ENCODE measurements around the gene SEMA4D.

Gene SEMA4D

DNA sequence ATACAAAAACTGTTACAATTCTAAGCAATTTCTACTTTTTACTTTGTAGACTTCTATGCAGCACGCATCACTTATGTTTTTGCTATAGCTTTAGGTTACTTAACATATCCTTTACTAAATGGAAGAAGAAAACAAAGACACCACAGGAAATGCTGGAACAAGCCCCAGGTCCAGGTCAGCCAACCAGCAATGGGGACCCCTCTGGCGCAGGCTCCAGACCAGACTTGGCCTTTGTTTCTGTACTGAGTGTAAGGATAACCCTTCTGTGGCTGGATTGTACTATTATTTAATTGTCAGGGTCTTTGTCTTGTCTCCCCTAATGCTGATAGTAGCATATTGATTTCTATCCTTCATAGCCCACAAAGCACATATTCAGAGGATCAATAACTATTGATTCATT lies 4.2 kb downstream of the SEMA4D start:
- peaks cover 6% of the 10 kb centered on the region for H3K27me3 ChIP-seq (ENCODE audit: insufficient read depth, low read length)
- no peak overlapping the region for H2AFZ ChIP-seq (ENCODE audit: low read depth, low read length)
- no peaks in the 10 kb centered on the region for H3K36me3 ChIP-seq (ENCODE audit: insufficient read depth, low read length)
- peaks cover 11% of the 10 kb centered on the region for H3K4me1 ChIP-seq (ENCODE audit: insufficient read depth, low read length)
- H3K9me3 ChIP-seq (ENCODE audit: low read length), result peaks cover 4% of the 10 kb centered on the region
- H3K4me3 ChIP-seq (ENCODE audit: low read length), result no peak overlapping the region

DNA sequence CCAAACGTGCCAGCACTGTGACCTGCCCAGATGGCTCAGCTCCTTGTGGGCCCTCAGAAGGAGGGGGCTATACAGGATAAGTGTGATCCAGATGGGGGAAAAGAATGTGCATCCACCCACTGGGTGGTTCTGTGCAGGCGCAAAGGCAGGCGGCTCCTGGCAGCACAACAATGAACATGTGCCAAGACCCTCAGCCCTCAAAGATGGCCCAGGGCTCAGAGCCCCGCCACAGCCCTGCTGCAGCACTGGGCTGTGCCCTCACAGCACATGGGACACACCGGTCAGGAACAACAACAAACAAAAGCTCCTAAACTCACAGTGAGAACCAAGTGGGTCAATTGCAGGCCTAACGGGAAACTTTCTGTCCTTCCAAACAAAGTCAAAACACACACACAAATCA lies 4.7 kb downstream of the SEMA4D start:
- H3K36me3 ChIP-seq (ENCODE audit: insufficient read depth, low read length), result no peaks in the 10 kb centered on the region
- H3K27me3 ChIP-seq (ENCODE audit: insufficient read depth, low read length), result peaks cover 6% of the 10 kb centered on the region
- H3K4me1 ChIP-seq (ENCODE audit: insufficient read depth, low read length), result peaks cover 11% of the 10 kb centered on the region
- H3K4me3 ChIP-seq (ENCODE audit: low read length), result no peak overlapping the region
- H3K9me3 ChIP-seq (ENCODE audit: low read length), result peaks cover 4% of the 10 kb centered on the region
- no peak overlapping the region for H2AFZ ChIP-seq (ENCODE audit: low read depth, low read length)

DNA sequence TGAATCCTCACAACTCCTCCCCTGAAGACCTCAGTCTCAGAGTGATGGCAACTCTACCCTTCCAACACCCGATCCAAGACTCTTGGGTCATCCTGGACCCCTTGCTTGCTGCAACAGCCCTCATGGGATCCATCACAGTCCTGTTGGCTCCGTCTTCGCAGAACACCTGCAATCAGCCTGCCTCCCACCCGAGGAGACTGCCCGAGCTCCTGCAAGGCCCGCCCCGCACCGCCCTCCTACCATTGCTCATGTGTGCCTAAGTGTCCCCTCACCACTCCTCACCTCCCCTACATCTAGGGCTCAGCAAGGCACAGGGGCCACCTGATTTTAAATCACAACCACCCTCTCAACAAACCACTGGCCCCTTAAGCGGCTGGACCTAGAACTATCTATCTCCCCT lies 5.3 kb downstream of the SEMA4D start:
- H3K4me1 ChIP-seq (ENCODE audit: insufficient read depth, low read length), result peaks cover 11% of the 10 kb centered on the region
- peaks cover 4% of the 10 kb centered on the region for H3K9me3 ChIP-seq (ENCODE audit: low read length)
- no peaks in the 10 kb centered on the region for H3K36me3 ChIP-seq (ENCODE audit: insufficient read depth, low read length)
- peaks cover 6% of the 10 kb centered on the region for H3K27me3 ChIP-seq (ENCODE audit: insufficient read depth, low read length)
- no peak overlapping the region for H2AFZ ChIP-seq (ENCODE audit: low read depth, low read length)
- H3K4me3 ChIP-seq (ENCODE audit: low read length), result no peak overlapping the region

DNA sequence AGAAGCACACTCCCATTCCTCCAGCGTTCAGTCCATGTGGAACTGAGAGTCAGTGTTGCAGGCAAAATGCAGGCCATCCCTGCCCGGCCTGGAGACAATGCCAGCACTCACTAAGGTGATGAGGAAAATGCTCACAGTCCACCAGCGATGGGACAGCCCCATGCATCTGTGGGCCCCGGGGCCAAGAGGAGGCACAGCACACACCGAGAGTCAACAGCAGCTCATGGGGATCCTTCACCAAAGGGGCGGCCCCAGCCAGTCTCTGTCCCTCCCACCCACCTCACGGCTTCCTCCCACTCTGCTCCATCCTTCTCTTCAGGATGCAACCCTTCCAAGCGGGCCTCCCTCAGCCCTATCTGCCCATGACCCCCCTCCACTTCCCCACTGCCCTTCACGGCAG lies 6.2 kb downstream of the SEMA4D start:
- H3K4me1 ChIP-seq (ENCODE audit: insufficient read depth, low read length), result peaks cover 5% of the 10 kb centered on the region
- no peak overlapping the region for H3K4me3 ChIP-seq (ENCODE audit: low read length)
- H3K9me3 ChIP-seq (ENCODE audit: low read length), result peaks cover 4% of the 10 kb centered on the region
- H2AFZ ChIP-seq (ENCODE audit: low read depth, low read length), result no peak overlapping the region
- H3K27me3 ChIP-seq (ENCODE audit: insufficient read depth, low read length), result peaks cover 3% of the 10 kb centered on the region
- H3K36me3 ChIP-seq (ENCODE audit: insufficient read depth, low read length), result no peaks in the 10 kb centered on the region

DNA sequence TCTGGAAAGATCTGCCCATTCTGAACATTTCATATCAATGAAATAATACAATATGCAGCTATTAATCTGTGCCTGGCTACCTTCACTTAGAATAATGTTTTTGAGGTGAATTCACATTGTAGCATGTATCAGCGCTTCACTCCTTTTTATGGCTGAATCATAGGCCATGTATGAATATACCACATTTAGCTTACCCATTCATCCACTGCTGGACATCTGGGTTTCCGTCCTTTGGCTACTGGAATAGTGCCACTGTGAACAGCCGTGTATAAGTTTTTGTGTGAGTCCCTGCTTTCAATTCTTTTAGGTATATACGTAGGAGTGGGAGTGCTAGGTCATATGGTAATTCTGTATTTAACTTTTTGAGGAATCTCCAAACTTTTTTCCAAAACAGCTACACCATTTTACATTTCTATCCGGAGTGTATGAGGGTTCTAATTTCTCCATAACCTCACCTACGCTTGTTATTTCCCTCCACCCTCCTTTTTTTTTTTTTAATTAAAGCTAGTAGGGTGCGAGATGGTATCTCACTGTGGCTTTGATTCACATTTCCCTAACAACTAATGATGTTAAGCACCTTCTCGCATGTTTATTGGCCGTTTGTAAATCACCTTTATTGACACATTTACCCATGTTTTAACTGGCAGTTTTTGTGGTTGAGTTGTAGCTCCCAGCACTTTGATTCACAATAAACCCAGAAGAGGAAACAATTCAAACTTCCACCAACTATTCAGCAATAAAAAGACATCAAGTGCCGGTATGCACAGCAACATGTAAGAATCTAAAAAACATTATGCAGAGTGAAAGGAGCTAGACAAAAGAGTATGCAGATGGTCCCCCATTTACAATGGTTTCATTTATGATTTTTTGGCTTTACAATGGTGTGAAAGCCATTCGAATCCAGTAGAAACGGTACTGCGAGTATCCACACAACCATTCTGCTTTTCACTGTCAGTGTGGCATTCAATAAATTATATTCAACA lies 8.1 kb downstream of the SEMA4D start:
- Histone ChIP-seq H2AFZ (ENCODE audit: low read depth, low read length) (no peak overlapping the region), H3K9me3 (ENCODE audit: low read length) (peaks cover 8% of the 10 kb centered on the region), H3K4me1 (ENCODE audit: insufficient read depth, low read length) (no peaks in the 10 kb centered on the region), H3K27me3 (ENCODE audit: insufficient read depth, low read length) (no peaks in the 10 kb centered on the region), H3K36me3 (ENCODE audit: insufficient read depth, low read length) (no peaks in the 10 kb centered on the region), H3K4me3 (ENCODE audit: low read length) (no peak overlapping the region)

DNA sequence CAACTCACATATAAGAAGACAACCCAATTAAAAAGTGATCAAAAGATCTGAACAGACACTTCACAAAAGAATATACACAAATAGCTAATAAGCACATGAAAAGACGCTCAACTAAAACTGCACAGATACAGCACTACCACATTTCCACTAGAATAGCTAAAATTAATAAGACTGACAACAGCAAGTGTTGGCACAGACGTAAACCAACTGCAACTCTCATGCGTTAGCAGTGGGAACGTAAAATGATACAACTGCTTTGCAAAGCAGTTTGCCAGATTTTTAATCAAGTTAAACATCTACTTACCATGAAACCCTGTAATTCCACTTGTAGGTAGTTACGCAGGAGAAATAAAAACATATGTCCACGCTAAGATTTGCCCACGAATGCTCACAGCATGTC lies 9.0 kb downstream of the SEMA4D start:
- no peaks in the 10 kb centered on the region for H3K36me3 ChIP-seq (ENCODE audit: insufficient read depth, low read length)
- peaks cover 8% of the 10 kb centered on the region for H3K9me3 ChIP-seq (ENCODE audit: low read length)
- no peaks in the 10 kb centered on the region for H3K4me1 ChIP-seq (ENCODE audit: insufficient read depth, low read length)
- H3K4me3 ChIP-seq (ENCODE audit: low read length), result no peak overlapping the region
- no peaks in the 10 kb centered on the region for H3K27me3 ChIP-seq (ENCODE audit: insufficient read depth, low read length)
- no peak overlapping the region for H2AFZ ChIP-seq (ENCODE audit: low read depth, low read length)

DNA sequence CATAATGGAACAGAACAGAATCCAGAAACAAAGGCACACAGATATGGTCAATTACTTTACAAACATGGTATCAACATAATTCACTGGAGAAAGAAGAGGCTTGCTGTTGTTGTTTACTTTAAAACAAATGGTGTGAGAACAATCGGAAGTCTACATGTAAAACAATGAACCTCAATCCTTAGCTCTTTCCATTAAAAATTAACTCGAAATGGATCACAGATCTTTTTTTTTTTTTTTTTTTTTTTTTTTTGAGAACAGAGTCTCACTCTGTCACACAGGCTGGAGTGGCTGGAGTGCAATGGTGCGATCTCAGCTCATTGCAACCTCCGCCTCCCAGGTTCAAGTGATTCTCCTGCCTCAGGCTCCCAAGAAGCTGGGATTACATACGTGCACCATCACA lies 9.8 kb downstream of the SEMA4D start:
- H2AFZ ChIP-seq (ENCODE audit: low read depth, low read length), result no peak overlapping the region
- no peak overlapping the region for H3K4me3 ChIP-seq (ENCODE audit: low read length)
- no peaks in the 10 kb centered on the region for H3K36me3 ChIP-seq (ENCODE audit: insufficient read depth, low read length)
- peaks cover 8% of the 10 kb centered on the region for H3K9me3 ChIP-seq (ENCODE audit: low read length)
- H3K4me1 ChIP-seq (ENCODE audit: insufficient read depth, low read length), result no peaks in the 10 kb centered on the region
- no peaks in the 10 kb centered on the region for H3K27me3 ChIP-seq (ENCODE audit: insufficient read depth, low read length)

DNA sequence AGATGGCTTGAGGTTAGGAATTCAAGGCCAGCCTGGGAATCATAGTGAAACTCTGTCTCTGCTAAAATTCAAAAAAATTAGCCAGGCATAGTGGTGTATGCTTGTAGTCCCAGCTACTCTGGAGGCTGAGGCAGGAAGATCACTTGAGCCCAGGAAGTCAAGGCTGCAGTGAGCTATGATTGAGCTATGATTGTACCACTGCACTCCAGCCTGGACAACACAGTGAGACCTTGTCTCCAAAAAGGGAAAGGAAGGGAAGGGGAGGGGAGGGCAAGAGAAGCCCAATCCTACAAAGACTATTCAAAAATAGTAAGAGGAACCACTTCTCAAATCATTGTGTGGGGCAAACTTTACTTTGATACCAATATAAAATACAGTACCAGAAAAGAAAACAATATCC lies 11.2 kb downstream of the SEMA4D start:
- H3K4me3 ChIP-seq (ENCODE audit: low read length), result no peak overlapping the region

DNA sequence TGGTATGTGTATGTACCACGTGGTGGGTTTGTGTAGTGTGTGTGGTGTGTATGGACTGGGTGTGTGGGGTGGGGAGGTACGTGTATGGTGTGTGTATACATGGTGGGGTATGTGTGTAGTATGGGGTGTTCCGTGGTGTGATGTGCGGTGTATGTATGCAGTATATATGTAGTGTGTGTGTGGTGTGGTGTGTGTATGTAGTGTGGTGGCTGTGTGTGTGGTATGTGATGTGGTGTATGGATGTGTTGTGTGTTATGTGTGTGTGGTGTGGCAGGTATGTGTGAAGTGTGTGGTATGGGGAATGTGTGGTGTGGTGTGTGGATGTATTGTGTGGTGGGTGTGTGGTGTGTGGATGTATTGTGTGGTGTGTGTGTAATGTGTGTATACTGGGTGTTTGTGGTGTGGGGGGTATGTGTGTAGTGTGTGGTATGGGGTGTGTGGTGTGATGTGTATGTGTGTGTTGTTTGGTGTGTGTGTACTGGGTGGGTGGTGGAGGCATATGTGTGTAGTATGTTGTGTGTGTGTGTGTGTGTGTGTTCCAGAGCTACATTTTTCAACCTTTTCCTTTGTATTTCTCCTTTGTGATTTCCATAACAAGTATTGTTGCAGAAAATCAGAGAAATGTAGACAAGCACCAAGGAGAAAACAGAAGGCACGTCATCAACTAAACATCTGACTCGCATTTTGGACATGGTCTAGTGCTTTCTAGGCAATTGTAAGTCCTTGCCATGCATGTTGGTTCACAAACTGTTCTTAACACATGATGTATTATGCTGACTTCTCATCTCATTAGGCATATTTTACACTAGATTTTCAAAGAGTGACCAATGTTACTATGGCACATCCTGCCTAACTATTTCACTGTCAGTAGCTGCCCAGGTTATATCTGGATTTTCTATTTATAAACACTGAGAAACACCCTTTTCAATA lies 13.2 kb downstream of the SEMA4D start:
- H3K9me3 ChIP-seq (ENCODE audit: low read length), result peaks cover 6% of the 10 kb centered on the region
- H3K27me3 ChIP-seq (ENCODE audit: insufficient read depth, low read length), result no peaks in the 10 kb centered on the region
- H3K36me3 ChIP-seq (ENCODE audit: insufficient read depth, low read length), result no peaks in the 10 kb centered on the region
- H2AFZ ChIP-seq (ENCODE audit: low read depth, low read length), result no peak overlapping the region
- H3K4me1 ChIP-seq (ENCODE audit: insufficient read depth, low read length), result no peaks in the 10 kb centered on the region
- H3K4me3 ChIP-seq (ENCODE audit: low read length), result no peak overlapping the region

More for the DNA sequence above, 11.2 kb downstream of the SEMA4D start:
- no peaks in the 10 kb centered on the region for H3K4me1 ChIP-seq (ENCODE audit: insufficient read depth, low read length)
- no peak overlapping the region for H2AFZ ChIP-seq (ENCODE audit: low read depth, low read length)
- H3K27me3 ChIP-seq (ENCODE audit: insufficient read depth, low read length), result no peaks in the 10 kb centered on the region
- no peaks in the 10 kb centered on the region for H3K36me3 ChIP-seq (ENCODE audit: insufficient read depth, low read length)
- peaks cover 6% of the 10 kb centered on the region for H3K9me3 ChIP-seq (ENCODE audit: low read length)

DNA sequence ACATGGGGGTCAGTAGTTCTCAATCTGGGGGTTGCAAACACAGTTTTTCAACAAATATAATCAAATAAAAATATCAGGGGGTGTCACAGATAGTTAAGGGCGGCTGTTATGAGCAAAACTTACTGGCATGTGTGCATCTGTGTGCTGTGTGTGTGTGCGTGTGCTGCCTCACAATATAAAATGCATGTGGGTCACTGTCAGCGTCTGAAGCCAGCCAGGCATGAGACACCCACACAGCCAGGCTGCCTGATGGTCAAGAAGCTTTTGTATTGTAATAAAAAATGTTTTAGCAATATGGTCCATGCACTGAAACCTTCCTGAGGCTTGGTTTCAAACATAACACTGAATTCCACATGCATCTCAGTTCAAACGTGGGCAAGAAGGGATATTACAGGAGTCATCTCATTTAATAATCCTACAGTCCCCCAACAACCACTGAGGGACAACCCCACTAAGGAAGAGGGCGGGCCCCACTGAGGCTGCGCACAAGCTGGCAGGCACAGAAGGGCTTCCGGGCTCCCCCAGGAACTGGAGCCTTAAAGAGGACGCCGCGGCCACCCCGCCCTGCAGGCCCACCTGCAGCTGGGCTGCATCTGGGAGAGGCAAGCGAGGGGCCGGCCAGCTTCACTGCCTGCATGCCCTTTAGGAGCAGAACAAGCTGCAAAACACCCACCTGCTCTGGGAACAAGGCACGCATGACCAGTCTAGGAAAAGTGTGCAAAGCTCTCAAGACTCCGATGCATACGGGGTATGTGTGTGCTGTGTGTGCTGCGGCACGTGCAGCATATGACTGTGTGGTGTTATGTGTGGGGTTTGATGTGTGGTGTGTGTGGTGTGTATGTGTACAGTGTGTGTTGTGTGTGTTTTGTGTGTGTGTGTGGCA lies 14.1 kb downstream of the SEMA4D start:
- Histone ChIP-seq H3K27me3 (ENCODE audit: insufficient read depth, low read length) (no peaks in the 10 kb centered on the region), H2AFZ (ENCODE audit: low read depth, low read length) (no peak overlapping the region), H3K4me1 (ENCODE audit: insufficient read depth, low read length) (no peaks in the 10 kb centered on the region), H3K4me3 (ENCODE audit: low read length) (no peak overlapping the region), H3K36me3 (ENCODE audit: insufficient read depth, low read length) (no peaks in the 10 kb centered on the region), H3K9me3 (ENCODE audit: low read length) (peaks cover 4% of the 10 kb centered on the region)

DNA sequence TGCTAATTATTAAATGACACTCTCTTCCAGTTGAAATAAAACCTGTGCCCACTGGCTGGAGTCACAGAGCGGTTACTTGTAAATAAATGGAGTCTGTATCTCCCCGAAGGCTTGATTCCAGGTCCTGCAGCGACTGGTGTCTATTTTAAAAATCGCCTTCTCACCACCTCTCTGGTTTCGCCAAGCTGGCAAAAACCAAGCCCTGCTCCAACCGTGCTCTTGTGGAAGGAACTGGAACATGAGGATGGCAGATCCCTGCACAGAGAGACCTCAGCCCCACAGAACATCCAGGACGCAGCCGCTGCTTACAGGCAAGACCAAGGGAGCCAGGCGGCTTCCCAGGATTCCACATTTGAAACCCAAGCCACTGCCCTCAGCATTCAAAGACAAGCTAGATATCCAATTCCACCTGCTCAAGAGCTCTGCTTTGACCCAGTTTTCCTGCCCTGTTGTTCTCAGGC lies 15.0 kb downstream of the SEMA4D start:
- Histone ChIP-seq H3K36me3 (ENCODE audit: insufficient read depth, low read length) (no peaks in the 10 kb centered on the region), H3K4me3 (ENCODE audit: low read length) (no peak overlapping the region)

DNA sequence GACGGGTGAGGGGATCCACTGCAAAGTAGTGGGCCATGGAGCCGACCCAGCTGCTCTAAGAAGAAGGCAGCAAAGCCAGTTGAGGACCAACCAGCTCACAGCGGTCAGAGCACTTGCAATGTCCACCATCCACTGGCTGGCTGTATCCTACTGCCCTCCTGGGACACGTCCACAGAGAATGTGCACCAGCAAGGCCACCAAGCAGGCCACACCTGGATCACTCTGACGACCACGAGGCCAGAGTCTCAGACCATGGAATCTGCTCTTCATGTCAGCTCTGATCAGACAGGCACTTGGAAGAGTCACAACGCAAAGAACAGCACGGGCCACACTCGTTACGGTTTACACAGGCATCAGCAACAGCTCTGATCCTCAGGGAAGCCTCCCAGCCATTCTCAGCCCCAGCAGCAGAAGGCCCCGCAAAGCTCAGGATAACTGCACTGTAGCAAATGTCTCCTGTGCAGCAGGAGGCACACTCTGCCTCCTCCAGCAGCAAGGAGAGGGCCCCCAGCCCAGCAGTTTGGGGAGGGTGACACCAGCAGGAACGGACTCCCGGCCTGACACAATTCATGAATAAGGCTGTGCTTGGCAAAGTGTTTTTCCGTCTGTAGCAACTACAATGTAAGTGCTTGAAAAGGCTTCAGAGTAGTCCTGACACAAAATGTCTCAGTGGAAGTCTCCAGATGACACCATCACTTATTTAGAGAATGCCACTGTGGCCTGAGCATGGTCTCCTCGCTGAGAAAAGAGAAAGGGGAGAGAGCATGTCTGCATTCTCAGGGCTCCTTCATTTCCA lies 15.7 kb downstream of the SEMA4D start:
- no peak overlapping the region for H2AFZ ChIP-seq (ENCODE audit: low read depth, low read length)
- H3K36me3 ChIP-seq (ENCODE audit: insufficient read depth, low read length), result no peaks in the 10 kb centered on the region
- H3K4me3 ChIP-seq (ENCODE audit: low read length), result no peak overlapping the region
- H3K27me3 ChIP-seq (ENCODE audit: insufficient read depth, low read length), result no peaks in the 10 kb centered on the region
- peaks cover 3% of the 10 kb centered on the region for H3K4me1 ChIP-seq (ENCODE audit: insufficient read depth, low read length)
- H3K9me3 ChIP-seq (ENCODE audit: low read length), result peaks cover 4% of the 10 kb centered on the region

More for the DNA sequence above, 15.0 kb downstream of the SEMA4D start:
- Histone ChIP-seq H3K4me1 (ENCODE audit: insufficient read depth, low read length) (peaks cover 3% of the 10 kb centered on the region), H3K9me3 (ENCODE audit: low read length) (peaks cover 4% of the 10 kb centered on the region), H3K27me3 (ENCODE audit: insufficient read depth, low read length) (no peaks in the 10 kb centered on the region), H2AFZ (ENCODE audit: low read depth, low read length) (no peak overlapping the region)
